NCI-H2081 (cell line): ENCODE measurements around the gene RAPGEF5.

Experiments
- DNase-seq, 2 experiments: peaks; one replicate each; lab custom pipeline; 2025; lab: John Stamatoyannopoulos, UW

Gene RAPGEF5

DNA sequence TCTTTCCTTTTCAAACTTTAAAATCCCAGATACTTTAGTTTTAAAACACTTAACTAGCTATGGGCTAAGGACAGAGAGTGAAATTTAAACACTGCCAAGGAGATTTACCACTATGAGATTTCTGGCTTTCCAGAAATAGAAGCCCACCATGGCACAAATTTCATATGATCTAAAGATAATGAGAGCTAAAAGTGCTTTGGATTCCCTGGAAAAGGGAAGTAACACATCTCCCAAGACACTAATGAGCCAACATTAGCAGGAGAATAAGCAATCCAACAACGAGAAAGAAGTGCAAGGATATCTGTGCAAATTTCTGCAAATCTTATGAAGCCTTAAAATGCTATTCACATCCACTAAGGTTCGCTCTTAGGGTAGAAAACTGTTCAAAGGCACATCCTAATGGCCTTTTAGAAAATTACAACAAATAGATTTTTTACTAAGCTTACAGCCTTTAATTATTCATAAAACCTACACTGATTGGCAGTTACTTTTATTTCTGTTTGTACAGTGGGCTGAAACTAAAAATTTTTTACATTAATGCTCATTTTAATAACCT is 100.3 kb downstream of the RAPGEF5 start:
- DNase-seq: no peak

DNA sequence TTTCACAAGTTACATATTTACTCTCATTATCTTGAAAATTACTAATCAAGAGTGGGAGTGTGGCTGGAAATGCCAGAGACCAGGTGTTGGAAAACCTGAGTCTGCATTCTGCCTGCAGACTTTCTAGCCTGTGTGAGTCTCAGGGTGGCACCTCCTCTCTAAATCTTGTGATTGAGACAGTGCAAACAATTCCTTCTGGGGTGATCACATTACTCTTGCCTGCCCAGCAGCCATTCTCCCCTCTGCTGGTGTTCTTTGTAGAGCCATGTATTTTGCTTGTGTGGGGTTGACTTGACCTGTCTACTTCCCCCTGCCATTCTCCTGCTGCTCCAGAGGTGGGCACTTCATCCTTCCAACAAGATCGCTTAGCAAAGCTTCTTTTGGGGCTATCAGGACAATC is 101.1 kb downstream of the RAPGEF5 start:
- peak in 1 of 2 experiments; percentile 10 for DNase-seq

DNA sequence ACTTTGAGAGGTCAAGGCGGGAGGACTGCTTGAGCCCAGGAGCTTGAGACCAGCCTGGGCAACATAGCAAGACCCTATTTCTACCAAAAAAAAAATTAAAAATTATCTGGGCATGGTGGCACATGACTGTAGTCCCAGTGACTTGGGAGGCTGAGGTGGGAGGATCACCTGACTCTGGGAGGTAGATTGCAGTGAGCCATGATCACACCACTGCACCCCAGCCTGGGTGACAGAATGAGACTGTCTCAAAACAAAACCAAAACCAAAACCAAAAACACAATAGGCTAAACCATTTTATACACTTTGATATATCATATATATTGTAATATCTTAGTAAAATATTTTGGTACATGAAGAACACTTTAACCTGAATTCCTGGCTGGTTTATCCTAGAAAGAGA is 101.6 kb downstream of the RAPGEF5 start:
- DNase-seq: no peak

GRCh38 chr7:22252936-22253536 is 103.9 kb downstream of the RAPGEF5 start:
- DNase-seq: no peak

GRCh38 chr7:22252016-22252415 is 104.9 kb downstream of the RAPGEF5 start:
- DNase-seq: no peak

DNA sequence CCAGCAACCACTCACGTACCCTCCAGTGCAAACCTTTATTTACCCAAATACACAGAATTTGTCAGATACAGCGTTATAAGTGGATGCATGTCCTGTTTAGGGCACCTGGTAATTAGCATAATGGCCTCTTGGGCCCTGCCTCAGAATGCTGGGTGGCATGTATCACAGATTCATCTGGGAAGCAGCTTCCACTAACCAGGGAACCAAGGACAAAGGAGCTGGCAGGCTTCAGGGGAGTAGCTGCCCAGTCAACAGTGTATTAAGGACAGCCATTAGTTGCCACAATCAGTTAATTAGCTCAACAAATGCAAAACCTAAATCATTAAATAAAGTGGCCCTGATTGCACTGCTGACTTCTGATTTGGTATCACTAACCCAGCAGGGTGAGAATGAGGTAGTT is 105.7 kb downstream of the RAPGEF5 start:
- peak in 1 of 2 experiments; percentile 52 for DNase-seq

DNA sequence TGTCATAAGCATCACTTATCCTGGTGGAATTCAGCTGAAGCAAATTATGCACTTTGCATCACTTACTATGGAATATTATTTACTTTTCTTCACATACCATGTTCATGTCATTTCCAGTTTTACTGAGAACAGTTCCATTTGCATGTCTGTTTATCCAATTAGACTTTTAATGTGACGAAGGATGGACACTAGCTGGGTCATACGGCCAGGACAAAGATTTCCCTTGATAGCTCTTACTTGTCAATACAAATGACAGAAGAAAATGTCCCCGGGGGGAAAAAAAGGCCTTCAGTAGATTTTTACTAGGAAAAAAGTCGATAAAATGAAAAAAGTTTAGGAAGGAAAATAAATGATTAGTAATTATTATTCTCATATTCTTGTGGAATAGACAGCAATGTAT is 106.6 kb downstream of the RAPGEF5 start:
- no peak for DNase-seq

- no peak for DNase-seq
These were observed 108.7 kb downstream of the RAPGEF5 start for GRCh38 chr7:22248111-22248809.

- no peak for DNase-seq
These were observed 115.1 kb downstream of the RAPGEF5 start for GRCh38 chr7:22241805-22242390.

GRCh38 chr7:22240904-22241571 is 115.9 kb downstream of the RAPGEF5 start:
- DNase-seq: no peak

GRCh38 chr7:22238354-22239311 is 118.3 kb downstream of the RAPGEF5 start:
- DNase-seq: no peak

GRCh38 chr7:22235134-22235533 is 121.8 kb downstream of the RAPGEF5 start:
- DNase-seq: no peak

DNA sequence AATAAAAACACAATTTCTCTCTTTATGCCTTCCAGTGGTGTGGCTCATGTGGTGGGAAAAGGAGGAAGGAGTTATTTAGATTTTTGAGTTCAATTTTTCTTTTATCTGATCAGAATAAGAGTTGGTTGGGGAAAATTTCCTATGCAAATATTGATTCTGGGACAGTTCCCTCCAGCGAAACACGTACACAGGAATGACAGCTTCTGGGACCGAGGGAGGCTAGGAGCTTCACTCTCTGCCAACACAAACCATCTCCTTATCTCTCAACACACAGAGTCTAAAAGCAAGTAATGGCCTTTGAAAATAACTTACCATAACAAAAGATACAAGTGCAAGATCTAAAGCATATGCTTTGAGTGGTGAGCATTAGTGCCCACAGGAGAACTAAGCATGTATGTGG is 122.7 kb downstream of the RAPGEF5 start:
- no peak for DNase-seq

GRCh38 chr7:22231806-22232205 is 125.1 kb downstream of the RAPGEF5 start:
- no peak for DNase-seq

- no peak for DNase-seq
These were observed 125.8 kb downstream of the RAPGEF5 start for GRCh38 chr7:22231141-22231540.

DNA sequence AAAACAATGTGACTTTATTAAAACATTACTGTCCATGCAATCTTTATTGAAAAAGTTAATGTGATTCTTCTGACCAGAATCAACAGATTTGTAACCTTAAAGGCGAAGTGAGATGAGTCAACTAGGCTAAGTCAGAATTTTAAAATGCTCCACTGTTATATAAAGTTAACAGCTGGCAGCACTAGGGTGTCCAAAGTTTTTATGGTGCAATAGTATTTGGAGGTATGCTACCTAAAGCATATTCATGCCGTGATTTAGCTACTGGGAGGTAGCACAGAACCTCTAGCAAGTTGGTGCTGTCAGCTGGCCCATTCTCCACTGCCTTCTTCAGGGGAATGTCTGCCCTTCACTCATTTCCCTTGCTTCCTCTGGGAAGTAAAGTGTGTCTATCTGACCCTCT is 126.7 kb downstream of the RAPGEF5 start:
- DNase-seq: no peak

- DNase-seq: no peak
These were observed 127.8 kb downstream of the RAPGEF5 start for GRCh38 chr7:22229148-22229547.

DNA sequence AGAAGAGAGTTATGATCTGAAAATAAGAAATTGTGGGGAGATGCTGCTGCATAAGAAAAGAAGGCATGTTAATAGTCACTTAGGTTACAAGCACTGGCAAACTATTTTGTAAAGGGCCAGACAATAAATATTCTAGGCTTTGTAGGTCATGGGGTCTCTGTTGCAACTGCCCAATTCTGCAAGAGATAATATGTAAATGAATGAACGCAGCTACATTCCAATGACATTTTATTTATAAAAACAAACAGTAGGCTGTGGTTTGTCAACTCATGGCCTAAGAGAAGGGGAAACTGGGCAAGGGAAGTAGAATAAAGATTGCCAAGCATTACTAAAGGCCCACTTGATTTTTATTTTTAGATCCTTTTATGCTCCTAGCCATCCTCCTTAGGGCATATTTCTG is 133.1 kb downstream of the RAPGEF5 start:
- no peak for DNase-seq

DNA sequence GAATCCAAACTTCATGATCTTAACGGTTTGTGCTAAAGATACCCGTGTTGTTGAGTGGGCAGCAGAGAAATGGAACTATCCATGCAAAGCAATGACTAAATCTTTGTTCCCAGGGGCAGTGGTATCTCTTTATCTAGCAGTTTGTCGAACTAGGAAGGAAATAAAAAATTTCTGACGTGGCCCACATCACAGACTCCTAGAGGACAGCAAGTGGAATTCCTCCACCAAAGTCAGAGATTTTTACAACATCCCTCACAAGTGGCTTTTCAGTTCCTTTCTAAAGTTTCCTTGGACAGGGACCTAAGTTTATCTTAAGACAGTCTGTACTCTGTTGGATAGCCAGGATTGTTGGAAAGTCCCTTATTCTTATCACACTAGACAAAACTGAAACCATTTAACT is 136.0 kb downstream of the RAPGEF5 start:
- no peak for DNase-seq

- no peak for DNase-seq
These were observed 137.0 kb downstream of the RAPGEF5 start for GRCh38 chr7:22219739-22220493.

DNA sequence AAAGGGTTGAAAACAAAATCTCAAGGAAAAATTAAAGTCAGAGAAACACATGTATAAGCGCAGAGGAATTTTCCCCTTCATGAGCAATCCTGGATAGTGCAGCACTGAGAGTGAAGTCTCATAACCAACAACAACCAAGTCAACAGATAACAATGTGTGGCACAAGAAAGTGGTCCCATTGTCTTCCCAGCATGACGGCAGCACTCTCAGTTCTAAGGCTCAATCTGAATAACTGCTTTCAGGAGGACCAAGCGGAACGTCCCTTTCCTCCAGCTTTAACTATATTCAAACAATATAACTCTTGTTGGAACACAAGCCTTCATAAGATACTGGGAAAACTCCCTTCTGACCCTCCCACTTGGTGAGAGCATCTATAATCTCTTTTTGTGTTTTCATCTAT is 137.9 kb downstream of the RAPGEF5 start:
- DNase-seq: no peak
